BJ (cell line): ENCODE results near the gene MRO. TPM values are rescaled to one million over a fixed set of nuclear protein-coding genes. Genes with fewer than 3 reads are reported as not detected.

Experiments
- CTCF ChIA-PET: fragments of 350-600 bp; formaldehyde crosslinking; extraction: SDS; loops from one replicate; lab custom pipeline; 2021; ENCODE audit warnings: antibody characterized with exemption, inconsistent platforms; lab: Yijun Ruan, JAX
- POLR2A ChIA-PET: fragments of 300-600 bp; sonication (Branson Sonifier 250); formaldehyde crosslinking; extraction: SDS; loops from one replicate; lab custom pipeline; 2021; ENCODE audit warnings: antibody characterized with exemption; lab: Charles Lee
- DNase-seq: peaks from one replicate; pipeline ENCODE4 v3.0.0-alpha.2; 2011; ENCODE audit warnings: low read depth
- H3K27me3 ChIP-seq: 2 replicates; pipeline ENCODE4 v1.6.0; 2011; ENCODE audit warnings: low read length; ENCODE audit not compliant: control insufficient read depth, insufficient read depth
- H3K36me3 ChIP-seq: 2 replicates; pipeline ENCODE4 v1.5.1; 2011; ENCODE audit warnings: low read length; ENCODE audit not compliant: control insufficient read depth, insufficient read depth
- H3K4me3 ChIP-seq: 2 replicates; pipeline ENCODE4 v1.5.1; 2011; ENCODE audit warnings: low read depth, mild to moderate bottlenecking, control low read depth, low read length
- CTCF ChIP-seq: IDR thresholded peaks from 2 replicates; pipeline ENCODE4 v1.5.1; 2011; ENCODE audit warnings: low read depth, mild to moderate bottlenecking, control low read depth, inconsistent platforms, low read length, moderate library complexity; ENCODE audit not compliant: insufficient read depth
- polyA plus RNA-seq: library from polyadenylated mRNA; depleted of rRNA; stranded (reverse); fragments of >200 nt; gene quantifications from 2 replicates; pipeline ENCODE4 v1.2.3, GENCODE V29; 2011

The MRO gene
- polyA plus RNA-seq, 1 experiment, result not detected

- CTCF ChIA-PET, result no interaction called here
- POLR2A ChIA-PET, result no interaction called here
Measured at GRCh38 chr18:50829644-50830043, 9.8 kb upstream of the MRO start.

GRCh38 chr18:50826027-50826426, 6.2 kb upstream of the MRO start:
- no peak for DNase-seq
- H3K4me3 ChIP-seq, result no peak overlapping the region
- ChIA-PET POLR2A (no interaction called here), CTCF (no interaction called here)
- no peak for TF ChIP-seq CTCF
- H3K27me3 ChIP-seq, result no peaks in the 10 kb centered on the region
- H3K36me3 ChIP-seq, result no peaks in the 10 kb centered on the region

More at GRCh38 chr18:50829644-50830043, 9.8 kb upstream of the MRO start:
- Histone ChIP-seq H3K27me3 (0 out of 2 replicates have a peak, but pooled peaks cover 2% of the 10 kb centered on the region), H3K4me3 (no peak overlapping the region), H3K36me3 (no peaks in the 10 kb centered on the region)
- TF ChIP-seq CTCF, result no peak
- DNase-seq, result no peak

- no peaks in the 10 kb centered on the region for H3K36me3 ChIP-seq
- TF ChIP-seq CTCF, result no peak
- no peak for DNase-seq
- ChIA-PET POLR2A (no interaction called here), CTCF (no interaction called here)
- H3K4me3 ChIP-seq, result no peak overlapping the region
- no peaks in the 10 kb centered on the region for H3K27me3 ChIP-seq
Measured at GRCh38 chr18:50825621-50826020, 5.8 kb upstream of the MRO start.

- no peak for DNase-seq
- Histone ChIP-seq H3K4me3 (no peak overlapping the region), H3K36me3 (no peaks in the 10 kb centered on the region), H3K27me3 (no peaks in the 10 kb centered on the region)
- POLR2A ChIA-PET, result no interaction called here
- CTCF ChIA-PET, result no interaction called here
- TF ChIP-seq CTCF, result no peak
Measured at GRCh38 chr18:50822756-50823155, 2.9 kb upstream of the MRO start.

GRCh38 chr18:50820901-50821520, 1.2 kb upstream of the MRO start:
- Histone ChIP-seq H3K36me3 (no peaks in the 10 kb centered on the region), H3K4me3 (no peak overlapping the region), H3K27me3 (no peaks in the 10 kb centered on the region)
- POLR2A ChIA-PET, result no interaction called here
- CTCF ChIA-PET, result interaction anchor here (0.8 to 4.0 kb wide), 9 partner anchors 12 to 289 kb away, joined by 3 to 20 read pairs (median 4); partner anchors contain the start of gene SMAD4
- no peak for TF ChIP-seq CTCF
- no peak for DNase-seq
